ENCODE results near the gene CCDC34.
A peak's percentile ranks its signal among the peaks of the same experiment; 100 is the strongest.

- no peak for TF ChIP-seq POLR2A (IDR thresholded peaks at IDR 0.05)
- peak; percentile 15 to 44 for TF ChIP-seq CTCF (IDR thresholded peaks at IDR 0.05)
- no peak for TF ChIP-seq EP300 (IDR thresholded peaks at IDR 0.05)
These were observed 66.5 kb downstream of the CCDC34 start for GRCh38 chr11:27296497-27296896.

Data from suprapubic skin (tissue), 3 donors.